Breast epithelium (tissue), 4 donors: ENCODE data around the gene C19orf85. TPM values are rescaled to one million over a fixed set of nuclear protein-coding genes. Genes with fewer than 3 reads are reported as not detected.

Source experiments
- DNase-seq, 2 donors: peaks; one replicate each; pipeline ENCODE4 v3.0.0-alpha.2; 2019; ENCODE audit warnings: low spot score in 2 of 2
- H3K27ac ChIP-seq, 2 donors: fragments of 200-600 bp; sonication (generic) in 1 of 2; one replicate each; pipeline ENCODE4 v1.5.1; 2016 to 2019; ENCODE audit warnings: mild to moderate bottlenecking in 1 of 2
- H3K27me3 ChIP-seq, 2 donors: fragments of 200-600 bp; sonication (generic) in 1 of 2; one replicate each; pipeline versions ENCODE4 v1.5.1 to v1.6.0; 2017 to 2019; ENCODE audit warnings: control low read depth in 1 of 2, mild to moderate bottlenecking in 1 of 2
- H3K36me3 ChIP-seq: fragments of 200-600 bp; one replicate; pipeline ENCODE4 v1.5.1; 2019
- H3K4me1 ChIP-seq, 2 donors: fragments of 200-600 bp; sonication (generic); one replicate each; pipeline ENCODE4 v1.5.1; 2016 to 2019; ENCODE audit warnings: control low read depth in 1 of 2
- H3K4me3 ChIP-seq, 3 donors: fragments of 200-600 bp; sonication (generic); 1 replicate in 2 of 3; 2 replicates in 1 of 3; pipeline ENCODE4 v1.5.1; 2016 to 2019; ENCODE audit warnings: mild to moderate bottlenecking in 3 of 3, moderate library complexity in 2 of 3
- H3K9me3 ChIP-seq, 2 donors: fragments of 200-600 bp; sonication (generic) in 1 of 2; one replicate each; pipeline ENCODE4 v1.5.1; 2016 to 2019; ENCODE audit warnings: control low read depth in 1 of 2
- POLR2A ChIP-seq: fragments of 450-650 bp; IDR thresholded peaks from one replicate; pipeline ENCODE4 v1.6.1; 2016; ENCODE audit warnings: antibody characterized with exemption, mild to moderate bottlenecking, moderate library complexity
- POLR2AphosphoS5 ChIP-seq, 3 donors: sonication (generic); formaldehyde crosslinking; IDR thresholded peaks; one replicate each; pipeline ENCODE4 v1.6.1; 2017; ENCODE audit warnings: antibody characterized with exemption in 3 of 3
- intact Hi-C: fragments of 100-400 bp; cut with DNase I; formaldehyde crosslinking; loops from one replicate; pipeline ENCODE4 v1.15.1; 2023; ENCODE audit warnings: low total_unique reads
- total RNA-seq, 3 donors: library from RNA; depleted of rRNA; stranded (reverse); fragments of >200 nt; gene quantifications; one replicate each; pipeline ENCODE4 v1.1.0, GENCODE V29; 2016
- TF ChIP-seq, protein P1 (sequence below), 3 donors: fragments of 450-650 bp; IDR thresholded peaks; one replicate each; pipeline ENCODE4 v1.5.1; 2016 to 2017; ENCODE audit warnings: antibody characterized with exemption in 3 of 3, mild to moderate bottlenecking in 3 of 3, moderate library complexity in 3 of 3

The C19orf85 gene
- total RNA-seq, 3 donors from 2014 or later: not detected

DNA sequence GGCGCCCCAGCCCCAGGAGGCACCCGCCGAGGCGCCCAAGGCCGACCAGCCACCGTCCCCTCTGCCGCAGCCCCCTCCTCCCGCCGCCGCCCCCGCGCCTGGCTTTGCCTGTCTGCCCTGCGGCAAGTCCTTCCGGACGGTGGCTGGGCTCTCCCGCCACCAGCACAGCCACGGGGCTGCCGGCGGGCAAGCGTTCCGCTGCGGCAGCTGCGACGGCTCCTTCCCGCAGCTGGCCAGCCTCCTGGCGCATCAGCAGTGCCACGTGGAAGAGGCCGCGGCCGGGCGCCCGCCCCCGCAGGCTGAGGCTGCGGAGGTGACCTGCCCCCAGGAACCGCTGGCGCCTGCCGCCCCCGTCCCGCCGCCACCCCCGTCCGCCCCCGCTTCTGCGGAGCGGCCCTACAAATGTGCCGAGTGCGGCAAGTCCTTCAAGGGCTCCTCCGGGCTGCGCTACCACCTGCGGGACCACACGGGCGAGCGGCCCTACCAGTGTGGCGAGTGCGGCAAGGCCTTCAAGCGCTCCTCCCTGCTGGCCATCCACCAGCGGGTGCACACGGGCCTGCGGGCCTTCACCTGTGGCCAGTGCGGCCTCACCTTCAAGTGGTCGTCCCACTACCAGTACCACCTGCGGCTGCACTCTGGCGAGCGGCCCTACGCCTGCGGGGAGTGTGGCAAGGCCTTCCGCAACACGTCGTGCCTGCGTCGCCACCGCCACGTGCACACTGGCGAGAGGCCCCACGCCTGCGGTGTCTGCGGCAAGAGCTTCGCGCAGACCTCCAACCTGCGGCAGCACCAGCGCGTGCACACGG, 17.8 kb upstream of the C19orf85 start:
- no peak overlapping the region for H3K4me3 ChIP-seq

DNA sequence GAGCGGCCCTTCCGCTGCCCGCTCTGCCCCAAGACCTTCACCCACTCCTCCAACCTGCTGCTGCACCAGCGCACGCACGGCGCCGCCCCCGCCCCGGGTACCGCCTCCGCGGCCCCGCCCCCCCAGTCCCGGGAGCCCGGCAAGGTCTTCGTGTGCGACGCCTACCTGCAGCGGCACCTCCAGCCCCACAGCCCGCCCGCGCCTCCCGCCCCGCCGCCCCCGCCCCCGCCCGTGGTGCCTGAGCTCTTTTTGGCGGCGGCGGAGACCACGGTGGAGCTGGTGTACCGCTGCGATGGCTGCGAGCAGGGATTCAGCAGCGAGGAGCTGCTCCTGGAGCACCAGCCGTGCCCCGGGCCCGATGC, 17.2 kb upstream of the C19orf85 start:
- H3K4me3 ChIP-seq: no peak overlapping the region
- H3K27me3 ChIP-seq: no peaks in the 10 kb centered on the region
- H3K9me3 ChIP-seq: no peaks in the 10 kb centered on the region
- no peak overlapping the region for H3K27ac ChIP-seq
- no peak for DNase-seq
- H3K36me3 ChIP-seq: no peaks in the 10 kb centered on the region
- intact Hi-C loops: no loop called here
- H3K4me1 ChIP-seq: peaks cover 19 to 26% of the 10 kb centered on the region in 2 donors
- TF ChIP-seq POLR2A (no peak), POLR2AphosphoS5 (IDR thresholded peaks at IDR 0.05) (no peak)
- TF ChIP-seq, protein P1, sequence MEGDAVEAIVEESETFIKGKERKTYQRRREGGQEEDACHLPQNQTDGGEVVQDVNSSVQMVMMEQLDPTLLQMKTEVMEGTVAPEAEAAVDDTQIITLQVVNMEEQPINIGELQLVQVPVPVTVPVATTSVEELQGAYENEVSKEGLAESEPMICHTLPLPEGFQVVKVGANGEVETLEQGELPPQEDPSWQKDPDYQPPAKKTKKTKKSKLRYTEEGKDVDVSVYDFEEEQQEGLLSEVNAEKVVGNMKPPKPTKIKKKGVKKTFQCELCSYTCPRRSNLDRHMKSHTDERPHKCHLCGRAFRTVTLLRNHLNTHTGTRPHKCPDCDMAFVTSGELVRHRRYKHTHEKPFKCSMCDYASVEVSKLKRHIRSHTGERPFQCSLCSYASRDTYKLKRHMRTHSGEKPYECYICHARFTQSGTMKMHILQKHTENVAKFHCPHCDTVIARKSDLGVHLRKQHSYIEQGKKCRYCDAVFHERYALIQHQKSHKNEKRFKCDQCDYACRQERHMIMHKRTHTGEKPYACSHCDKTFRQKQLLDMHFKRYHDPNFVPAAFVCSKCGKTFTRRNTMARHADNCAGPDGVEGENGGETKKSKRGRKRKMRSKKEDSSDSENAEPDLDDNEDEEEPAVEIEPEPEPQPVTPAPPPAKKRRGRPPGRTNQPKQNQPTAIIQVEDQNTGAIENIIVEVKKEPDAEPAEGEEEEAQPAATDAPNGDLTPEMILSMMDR (IDR thresholded peaks at IDR 0.05): no peak

More for the DNA sequence above, 17.8 kb upstream of the C19orf85 start:
- Histone ChIP-seq H3K9me3 (no peaks in the 10 kb centered on the region), H3K27ac (no peak overlapping the region), H3K36me3 (no peaks in the 10 kb centered on the region), H3K4me1 (peaks cover 25 to 28% of the 10 kb centered on the region in 2 donors), H3K27me3 (no peaks in the 10 kb centered on the region)
- intact Hi-C loops: no loop called here
- DNase-seq: no peak
- TF ChIP-seq POLR2A: no peak
- TF ChIP-seq, protein P1 (IDR thresholded peaks at IDR 0.05): no peak
- no peak for TF ChIP-seq POLR2AphosphoS5 (IDR thresholded peaks at IDR 0.05)

DNA sequence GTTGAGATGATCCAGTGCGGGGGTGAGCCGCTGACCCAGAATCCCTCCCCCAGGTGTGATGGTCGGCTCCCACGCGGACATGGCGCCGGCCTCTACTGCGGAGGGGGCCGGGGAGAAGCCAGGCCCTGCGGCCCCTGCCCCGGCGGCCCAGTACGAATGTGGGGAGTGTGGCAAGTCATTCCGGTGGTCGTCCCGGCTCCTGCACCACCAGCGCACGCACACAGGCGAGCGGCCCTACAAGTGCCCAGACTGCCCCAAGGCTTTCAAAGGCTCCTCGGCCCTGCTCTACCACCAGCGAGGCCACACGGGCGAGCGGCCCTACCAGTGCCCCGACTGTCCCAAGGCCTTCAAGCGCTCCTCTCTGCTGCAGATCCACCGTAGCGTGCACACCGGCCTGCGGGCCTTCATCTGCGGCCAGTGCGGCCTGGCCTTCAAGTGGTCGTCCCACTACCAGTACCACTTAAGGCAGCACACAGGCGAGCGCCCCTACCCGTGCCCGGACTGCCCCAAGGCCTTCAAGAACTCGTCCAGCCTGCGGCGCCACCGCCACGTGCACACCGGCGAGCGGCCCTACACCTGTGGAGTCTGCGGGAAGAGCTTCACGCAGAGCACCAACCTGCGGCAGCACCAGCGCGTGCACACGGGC, 16.7 kb upstream of the C19orf85 start:
- H3K4me1 ChIP-seq: peaks cover 14 to 21% of the 10 kb centered on the region in 2 donors
- no peak overlapping the region for H3K27ac ChIP-seq
- H3K4me3 ChIP-seq: no peak overlapping the region
- no peak for DNase-seq
- TF ChIP-seq, protein P1 (IDR thresholded peaks at IDR 0.05): no peak
- TF ChIP-seq POLR2AphosphoS5 (IDR thresholded peaks at IDR 0.05) (no peak), POLR2A (no peak)
- no peaks in the 10 kb centered on the region for H3K9me3 ChIP-seq
- H3K27me3 ChIP-seq: no peaks in the 10 kb centered on the region
- intact Hi-C loops: no loop called here
- H3K36me3 ChIP-seq: no peaks in the 10 kb centered on the region

DNA sequence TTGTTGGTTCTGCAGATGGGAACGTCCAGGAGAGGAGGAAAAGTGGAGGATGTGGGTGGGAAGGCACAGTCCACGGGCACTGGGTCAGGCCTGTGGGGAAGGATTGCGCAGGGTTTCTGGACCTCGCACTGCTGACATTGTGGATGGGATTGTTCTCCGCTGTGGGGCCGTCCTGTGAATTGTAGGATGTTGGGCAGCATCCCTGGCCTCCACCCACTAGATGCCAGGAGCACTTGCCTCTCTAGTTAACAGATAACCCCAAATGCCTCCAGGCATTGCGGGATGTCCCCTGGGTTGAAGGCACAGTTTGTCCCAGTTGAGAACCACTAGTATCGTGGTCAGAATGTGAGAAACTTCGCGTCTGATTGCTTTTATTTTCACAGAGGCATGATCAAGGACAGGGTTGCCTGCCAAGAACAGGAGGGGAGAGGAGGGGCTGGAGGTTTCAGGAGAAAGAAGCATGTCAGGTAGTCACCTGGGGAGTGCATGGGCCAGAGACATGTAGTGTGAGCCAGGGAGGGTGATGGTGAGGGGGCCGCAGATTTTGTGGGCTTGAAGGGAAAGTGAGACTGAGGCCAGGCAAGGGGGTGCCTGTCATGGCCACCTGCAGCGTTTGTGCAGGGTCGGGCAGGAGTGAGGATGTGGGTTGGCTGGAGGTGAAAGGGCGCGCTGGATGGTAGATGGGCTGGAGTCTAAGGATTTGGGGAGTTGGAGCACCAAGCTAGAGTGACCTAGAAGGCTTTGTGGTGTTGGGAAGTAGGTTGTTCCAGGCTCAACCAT, 15.1 kb upstream of the C19orf85 start:
- Histone ChIP-seq H3K27ac (no peak overlapping the region), H3K4me1 (peaks cover 10 to 12% of the 10 kb centered on the region in 2 donors), H3K9me3 (no peaks in the 10 kb centered on the region), H3K27me3 (no peaks in the 10 kb centered on the region), H3K36me3 (no peaks in the 10 kb centered on the region), H3K4me3 (no peak overlapping the region)
- TF ChIP-seq, protein P1 (IDR thresholded peaks at IDR 0.05): no peak
- no peak for TF ChIP-seq POLR2AphosphoS5 (IDR thresholded peaks at IDR 0.05)
- no peak for TF ChIP-seq POLR2A
- intact Hi-C loops: loop anchor here (10.0 kb wide), 1 partner anchor 1495 kb away; no protein-coding TSS in a partner anchor
- DNase-seq: no peak
